MCF 10A (cell line): Measurements from ENCODE around the gene TEK. TPM values are rescaled to one million over a fixed set of nuclear protein-coding genes. Genes with fewer than 3 reads are reported as not detected.

Experiments used
- BruUV-seq: library from RNA; stranded (reverse); fragments of 400-500 nt; replicated peaks from 2 replicates; lab custom pipeline; 2021; lab: Mats Ljungman, UMichigan
- CTCF ChIA-PET: fragments of 300-600 bp; sonication (Branson Sonifier 250); formaldehyde crosslinking; extraction: SDS; loops from one replicate; lab custom pipeline; 2021; ENCODE audit warnings: antibody characterized with exemption, inconsistent platforms; lab: Yijun Ruan, JAX
- POLR2A ChIA-PET: fragments of 300-600, 350-650 bp; sonication (Branson Sonifier 250); formaldehyde crosslinking; extraction: SDS; loops from one replicate; lab custom pipeline; 2020; ENCODE audit warnings: antibody characterized with exemption, inconsistent platforms; lab: Yijun Ruan, JAX
- DNase-seq: peaks from one replicate; pipeline ENCODE4 v3.0.0-alpha.2; 2018; ENCODE audit not compliant: unreplicated experiment
- H3K27ac Mint-ChIP-seq: one replicate; pipeline ENCODE4 v1.8.0; 2022; ENCODE audit warnings: mild to moderate bottlenecking, low read depth, mixed read lengths; ENCODE audit not compliant: unreplicated experiment
- H3K27me3 Mint-ChIP-seq: one replicate; pipeline ENCODE4 v1.8.0; 2022; ENCODE audit warnings: mixed read lengths; ENCODE audit not compliant: insufficient read depth, unreplicated experiment
- H3K36me3 Mint-ChIP-seq: one replicate; pipeline ENCODE4 v1.8.0; 2022; ENCODE audit warnings: mild to moderate bottlenecking, moderate library complexity, mixed read lengths; ENCODE audit not compliant: insufficient read depth, unreplicated experiment
- H3K4me1 Mint-ChIP-seq: one replicate; pipeline ENCODE4 v1.8.0; 2022; ENCODE audit warnings: mixed read lengths; ENCODE audit not compliant: insufficient read depth, unreplicated experiment
- H3K4me3 Mint-ChIP-seq: one replicate; pipeline ENCODE4 v1.8.0; 2022; ENCODE audit warnings: mild to moderate bottlenecking, moderate library complexity, mixed read lengths; ENCODE audit not compliant: unreplicated experiment
- H3K9me3 Mint-ChIP-seq: one replicate; pipeline ENCODE4 v1.8.0; 2022; ENCODE audit warnings: mixed read lengths; ENCODE audit not compliant: unreplicated experiment
- intact Hi-C: fragments of 100-400 bp; cut with micrococcal nuclease; formaldehyde crosslinking; loops from 2 replicates; pipeline ENCODE4 v1.14.1; 2022
- total RNA-seq: library from RNA; stranded (reverse); gene quantifications from 2 replicates; pipeline ENCODE4 v1.2.3, GENCODE V29; 2022
- TF ChIP-seq, protein P1 (sequence below): fragments of 200-600 bp; IDR thresholded peaks from one replicate; pipeline ENCODE4 v1.8.0; 2022; ENCODE audit warnings: antibody characterized with exemption, mild to moderate bottlenecking; ENCODE audit not compliant: unreplicated experiment

The TEK gene
- total RNA-seq, 1 experiment from 2014 or later, result 0.91 TPM

DNA sequence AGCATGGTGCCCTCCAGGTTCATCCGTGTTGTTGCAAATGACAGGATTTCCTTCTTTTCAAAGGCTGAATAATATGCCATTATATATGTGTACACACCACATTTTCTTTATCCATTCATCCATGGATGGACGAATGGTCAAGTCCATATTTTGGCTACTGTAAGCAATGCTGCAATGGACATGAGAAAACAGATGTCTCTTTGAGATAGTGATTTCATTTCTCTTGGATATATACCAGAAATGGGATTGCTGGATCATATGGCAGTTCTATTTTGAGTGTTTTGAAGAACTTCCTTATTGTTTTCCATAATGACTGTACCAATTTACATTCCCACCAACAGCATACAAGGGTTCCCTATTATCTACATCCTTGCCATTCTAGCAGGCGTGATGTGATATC is 67.9 kb downstream of the TEK start:
- no TSS peak for BruUV-seq
- Mint-ChIP-seq H3K27me3 (no peaks in the 10 kb centered on the region), H3K9me3 (no peaks in the 10 kb centered on the region), H3K27ac (no peak overlapping the region), H3K36me3 (no peaks in the 10 kb centered on the region), H3K4me1 (peaks cover 17% of the 10 kb centered on the region), H3K4me3 (no peak overlapping the region)
- CTCF ChIA-PET, result no interaction called here
- POLR2A ChIA-PET, result no interaction called here
- TF ChIP-seq, protein P1, sequence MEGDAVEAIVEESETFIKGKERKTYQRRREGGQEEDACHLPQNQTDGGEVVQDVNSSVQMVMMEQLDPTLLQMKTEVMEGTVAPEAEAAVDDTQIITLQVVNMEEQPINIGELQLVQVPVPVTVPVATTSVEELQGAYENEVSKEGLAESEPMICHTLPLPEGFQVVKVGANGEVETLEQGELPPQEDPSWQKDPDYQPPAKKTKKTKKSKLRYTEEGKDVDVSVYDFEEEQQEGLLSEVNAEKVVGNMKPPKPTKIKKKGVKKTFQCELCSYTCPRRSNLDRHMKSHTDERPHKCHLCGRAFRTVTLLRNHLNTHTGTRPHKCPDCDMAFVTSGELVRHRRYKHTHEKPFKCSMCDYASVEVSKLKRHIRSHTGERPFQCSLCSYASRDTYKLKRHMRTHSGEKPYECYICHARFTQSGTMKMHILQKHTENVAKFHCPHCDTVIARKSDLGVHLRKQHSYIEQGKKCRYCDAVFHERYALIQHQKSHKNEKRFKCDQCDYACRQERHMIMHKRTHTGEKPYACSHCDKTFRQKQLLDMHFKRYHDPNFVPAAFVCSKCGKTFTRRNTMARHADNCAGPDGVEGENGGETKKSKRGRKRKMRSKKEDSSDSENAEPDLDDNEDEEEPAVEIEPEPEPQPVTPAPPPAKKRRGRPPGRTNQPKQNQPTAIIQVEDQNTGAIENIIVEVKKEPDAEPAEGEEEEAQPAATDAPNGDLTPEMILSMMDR, result no peak
- no peak for DNase-seq
- intact Hi-C loops, result no loop called here

DNA sequence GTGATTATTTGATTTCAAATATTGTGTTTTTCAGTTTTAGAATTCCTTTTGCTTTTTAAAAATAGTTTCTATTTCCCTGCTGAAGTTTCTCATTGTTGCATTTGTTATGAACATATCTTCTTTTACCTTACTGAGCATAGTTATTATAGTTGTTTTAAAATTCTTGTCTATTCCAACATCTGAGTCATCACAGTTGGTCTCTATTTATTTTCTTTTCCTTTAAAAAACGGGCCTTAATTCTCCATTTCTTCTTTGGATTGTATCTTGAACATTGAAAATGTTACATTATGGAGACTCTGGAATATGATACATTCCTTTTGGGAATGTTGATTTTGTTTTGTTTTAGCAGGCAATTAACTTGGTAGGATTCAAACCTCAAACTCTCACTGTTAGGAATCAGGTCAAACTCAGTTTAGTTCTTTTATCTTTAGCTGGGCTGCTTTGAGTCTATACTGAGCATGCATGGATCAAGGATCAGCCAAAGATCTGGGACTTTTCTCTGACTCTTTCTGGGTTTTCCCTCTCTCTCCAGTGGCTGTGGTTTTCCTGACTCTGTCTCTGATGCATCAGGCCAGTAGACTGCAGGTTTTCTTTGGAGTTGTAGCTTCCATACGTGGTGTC is 70.3 kb downstream of the TEK start:
- BruUV-seq, result no TSS peak
- H3K4me1 Mint-ChIP-seq, result peaks cover 41% of the 10 kb centered on the region
- no peaks in the 10 kb centered on the region for H3K27me3 Mint-ChIP-seq
- no peak overlapping the region for H3K4me3 Mint-ChIP-seq
- no peaks in the 10 kb centered on the region for H3K36me3 Mint-ChIP-seq
- CTCF ChIA-PET, result interaction anchor here (0.5 to 1.5 kb wide), 4 partner anchors 8 to 319 kb away, joined by 3 to 8 read pairs (median 3); no protein-coding TSS in a partner anchor
- peak overlapping the region; percentile 79 for H3K27ac Mint-ChIP-seq
- H3K9me3 Mint-ChIP-seq, result no peaks in the 10 kb centered on the region
- POLR2A ChIA-PET, result interaction anchor here (0.7 to 3.4 kb wide), 6 partner anchors 8 to 806 kb away, joined by 3 to 32 read pairs (median 4); no protein-coding TSS in a partner anchor
- no peak for DNase-seq
- TF ChIP-seq, protein P1, result no peak
- intact Hi-C loops, result no loop called here

DNA sequence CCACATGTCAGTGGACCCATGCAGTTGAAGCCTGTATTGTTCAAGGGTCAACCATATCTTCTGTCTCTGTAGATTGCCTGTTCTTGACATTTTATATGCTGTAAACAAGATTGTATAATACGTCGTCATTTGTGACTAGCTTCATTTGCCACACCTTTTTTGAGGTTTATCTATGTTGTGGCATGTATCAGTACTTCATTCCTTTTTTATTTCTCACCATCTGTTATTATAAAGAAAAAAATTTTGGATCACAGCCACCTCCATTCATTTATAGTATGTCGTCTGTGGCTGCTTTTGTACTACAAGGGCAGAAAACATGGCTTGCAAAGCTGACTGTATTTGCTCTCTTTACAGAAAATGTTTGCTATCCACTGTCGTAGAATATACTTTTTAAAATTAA is 72.4 kb downstream of the TEK start:
- CTCF ChIA-PET, result interaction anchor here (0.5 to 1.8 kb wide), 3 partner anchors 17 to 196 kb away, joined by 3 read pairs; no protein-coding TSS in a partner anchor
- Mint-ChIP-seq H3K4me3 (no peak overlapping the region), H3K36me3 (no peaks in the 10 kb centered on the region), H3K27ac (peak overlapping the region; percentile 79), H3K9me3 (no peaks in the 10 kb centered on the region), H3K4me1 (peaks cover 46% of the 10 kb centered on the region), H3K27me3 (no peaks in the 10 kb centered on the region)
- intact Hi-C loops, result loop anchor here (2.0 to 5.0 kb wide), 3 partner anchors 17 to 149 kb away; no protein-coding TSS in a partner anchor
- peak; percentile 80 for DNase-seq
- TF ChIP-seq, protein P1, result no peak
- POLR2A ChIA-PET, result interaction anchor here (0.7 to 3.4 kb wide), 9 partner anchors 12 to 201 kb away, joined by 3 to 32 read pairs (median 6); no protein-coding TSS in a partner anchor
- BruUV-seq, result no TSS peak

DNA sequence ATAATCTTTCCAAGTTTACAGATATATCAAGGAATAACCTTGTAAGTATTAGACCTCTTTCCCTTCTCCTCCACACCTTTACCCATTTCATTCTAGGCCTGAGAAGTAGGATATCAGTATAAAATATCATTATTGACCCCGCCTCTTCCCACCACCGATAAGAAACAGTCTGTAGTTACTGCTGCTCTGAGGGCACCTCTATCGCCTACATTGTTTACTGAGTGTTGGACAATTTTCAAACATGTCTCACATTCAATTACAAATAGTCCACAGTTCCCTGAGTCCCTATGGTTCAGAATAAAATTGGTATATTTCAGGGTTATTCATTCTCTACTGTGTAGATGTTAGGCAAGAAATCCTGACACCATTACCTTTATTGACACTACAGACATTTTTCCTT is 73.4 kb downstream of the TEK start:
- H3K27ac Mint-ChIP-seq, result peak overlapping the region; percentile 79
- no peaks in the 10 kb centered on the region for H3K36me3 Mint-ChIP-seq
- no peak overlapping the region for H3K4me3 Mint-ChIP-seq
- TF ChIP-seq, protein P1, result no peak
- no TSS peak for BruUV-seq
- DNase-seq, result no peak
- no peaks in the 10 kb centered on the region for H3K9me3 Mint-ChIP-seq
- CTCF ChIA-PET, result interaction anchor here (1.7 kb wide), 1 partner anchor 21 kb away, joined by 3 read pairs; no protein-coding TSS in a partner anchor
- POLR2A ChIA-PET, result interaction anchor here (0.6 to 3.4 kb wide), 5 partner anchors 11 to 232 kb away, joined by 3 to 32 read pairs (median 6); no protein-coding TSS in a partner anchor
- no peaks in the 10 kb centered on the region for H3K27me3 Mint-ChIP-seq
- peaks cover 46% of the 10 kb centered on the region for H3K4me1 Mint-ChIP-seq
- intact Hi-C loops, result loop anchor here (5.0 kb wide), 2 partner anchors 65 to 150 kb away; no protein-coding TSS in a partner anchor
